Smooth muscle cell (in vitro differentiated cells): ENCODE measurements around the gene PLXND1. TPM values are rescaled to one million over a fixed set of nuclear protein-coding genes. Genes with fewer than 3 reads are reported as not detected.

Source experiments
- DNase-seq: peaks from one replicate; lab custom pipeline; 2025; ENCODE audit not compliant: unreplicated experiment; lab: John Stamatoyannopoulos, UW
- H2AFZ ChIP-seq: fragments of 200-600 bp; sonication (generic); 2 replicates; pipeline ENCODE4 v1.6.0; 2016; ENCODE audit warnings: antibody characterized with exemption, low read depth, mild to moderate bottlenecking
- H3F3A ChIP-seq: fragments of 200-600 bp; sonication (generic); 2 replicates; pipeline ENCODE4 v1.6.0; 2017; ENCODE audit warnings: antibody characterized with exemption, low read depth
- H3K27ac ChIP-seq: fragments of 200-600 bp; sonication (generic); 2 replicates; pipeline ENCODE4 v1.5.1; 2016; ENCODE audit warnings: low read depth, mild to moderate bottlenecking
- H3K27me3 ChIP-seq: fragments of 200-600 bp; sonication (generic); 2 replicates; pipeline ENCODE4 v1.6.1; 2016; ENCODE audit warnings: low read depth, mild to moderate bottlenecking
- H3K36me3 ChIP-seq: fragments of 200-600 bp; sonication (generic); 2 replicates; pipeline ENCODE4 v1.5.1; 2016; ENCODE audit warnings: low read depth
- H3K4me1 ChIP-seq: fragments of 200-600 bp; sonication (generic); 2 replicates; pipeline ENCODE4 v1.5.1; 2016; ENCODE audit warnings: low read depth
- H3K4me2 ChIP-seq: fragments of 200-600 bp; sonication (generic); 2 replicates; pipeline ENCODE4 v1.6.0; 2016; ENCODE audit warnings: mild to moderate bottlenecking
- H3K4me3 ChIP-seq: fragments of 200-600 bp; sonication (generic); 2 replicates; pipeline ENCODE4 v1.5.1; 2016; ENCODE audit warnings: mild to moderate bottlenecking
- H3K79me2 ChIP-seq: fragments of 200-600 bp; sonication (generic); 2 replicates; pipeline ENCODE4 v1.6.0; 2016; ENCODE audit warnings: low read depth, mild to moderate bottlenecking
- H3K9ac ChIP-seq: fragments of 200-600 bp; sonication (generic); 2 replicates; pipeline ENCODE4 v1.6.0; 2016; ENCODE audit warnings: low read depth
- H3K9me3 ChIP-seq: fragments of 200-600 bp; sonication (generic); replicated peaks from 2 replicates; pipeline ENCODE4 v1.5.1; 2016; ENCODE audit warnings: low read depth
- H4K20me1 ChIP-seq: fragments of 200-600 bp; sonication (generic); 2 replicates; pipeline ENCODE4 v1.6.0; 2016; ENCODE audit warnings: low read depth
- CTCF ChIP-seq: fragments of 200-600 bp; sonication (generic); IDR thresholded peaks from 2 replicates; pipeline ENCODE4 v1.5.1; 2017; ENCODE audit warnings: borderline replicate concordance, mild to moderate bottlenecking, antibody characterized with exemption; ENCODE audit not compliant: insufficient read depth, poor library complexity, severe bottlenecking
- WGBS: methylation state at CpG from one replicate; pipeline ENCODE4 v1.1.7; 2016; ENCODE audit warnings: low lambda C conversion rate; 5-methylcytosine and 5-hydroxymethylcytosine counted together
- polyA plus RNA-seq: library from polyadenylated mRNA; unstranded; fragments of >200 nt; fragmentation: Nextera tagmentation; extraction: Ambion mirVana; gene quantifications from 2 replicates; pipeline ENCODE4 v1.2.1, GENCODE V29; 2016
- total RNA-seq: library from RNA; depleted of rRNA; stranded (reverse); fragments of >200 nt; gene quantifications from 2 replicates; pipeline ENCODE4 v1.2.3, GENCODE V29; 2014

Gene PLXND1
- total and polyA plus RNA-seq, 2 experiments from 2014 or later = 75.8 to 94.3 TPM

GRCh38 chr3:129628169-129628522 is 21.7 kb upstream of the PLXND1 start:
- no peaks in the 10 kb centered on the region for H3K27me3 ChIP-seq
- H3K9ac ChIP-seq = peak overlapping the region; percentile 50
- H3K4me1 ChIP-seq = peaks cover 13% of the 10 kb centered on the region
- peaks cover 13% of the 10 kb centered on the region for H3F3A ChIP-seq
- no peaks in the 10 kb centered on the region for H3K36me3 ChIP-seq
- peak overlapping the region; percentile 59 for H2AFZ ChIP-seq
- no peaks in the 10 kb centered on the region for H3K79me2 ChIP-seq
- DNase-seq = no peak
- H3K9me3 ChIP-seq = no peaks in the 10 kb centered on the region
- H3K4me3 ChIP-seq = peak overlapping the region; percentile 59
- WGBS = 27% methylated on average over 9 of the region's 9 CpGs
- H4K20me1 ChIP-seq = no peaks in the 10 kb centered on the region
- H3K4me2 ChIP-seq = peak overlapping the region; percentile 82
- TF ChIP-seq CTCF = no peak
- peak overlapping the region; percentile 83 for H3K27ac ChIP-seq

GRCh38 chr3:129627350-129628168 is 21.1 kb upstream of the PLXND1 start:
- Histone ChIP-seq H3K27me3 (no peaks in the 10 kb centered on the region), H3K4me2 (peak overlapping the region; percentile 82), H3K79me2 (no peaks in the 10 kb centered on the region), H3K4me3 (peak overlapping the region; percentile 59), H3K9ac (peak overlapping the region; percentile 70), H3K36me3 (no peaks in the 10 kb centered on the region), H3K27ac (peak overlapping the region; percentile 83), H2AFZ (peak overlapping the region; percentile 78), H3K4me1 (peaks cover 13% of the 10 kb centered on the region), H3F3A (peaks cover 13% of the 10 kb centered on the region), H4K20me1 (no peaks in the 10 kb centered on the region), H3K9me3 (no peaks in the 10 kb centered on the region)
- peak; percentile 69 for TF ChIP-seq CTCF
- DNase-seq = peak; percentile 67
- 4% methylated on average over 37 of the region's 38 CpGs for WGBS

GRCh38 chr3:129626744-129627349 is 20.4 kb upstream of the PLXND1 start:
- peak; percentile 54 for DNase-seq
- peak overlapping the region; percentile 70 for H3K9ac ChIP-seq
- peak overlapping the region; percentile 82 for H3K4me2 ChIP-seq

More at GRCh38 chr3:129626744-129627349, 20.4 kb upstream of the PLXND1 start:
- no peaks in the 10 kb centered on the region for H3K9me3 ChIP-seq
- H3K4me1 ChIP-seq = peaks cover 13% of the 10 kb centered on the region
- peaks cover 13% of the 10 kb centered on the region for H3F3A ChIP-seq
- H3K36me3 ChIP-seq = no peaks in the 10 kb centered on the region
- TF ChIP-seq CTCF = no peak
- peak overlapping the region; percentile 59 for H3K4me3 ChIP-seq
- no peaks in the 10 kb centered on the region for H3K79me2 ChIP-seq
- under 1% methylated on average over 20 of the region's 49 CpGs for WGBS
- no peaks in the 10 kb centered on the region for H4K20me1 ChIP-seq
- peak overlapping the region; percentile 78 for H2AFZ ChIP-seq
- H3K27ac ChIP-seq = peak overlapping the region; percentile 83
- no peaks in the 10 kb centered on the region for H3K27me3 ChIP-seq
